A549 treated with GW870086 at 1 μM for 4 hours (cell line): Measurements from ENCODE around the gene PSMD1. TPM values are rescaled to one million over a fixed set of nuclear protein-coding genes. Genes with fewer than 3 reads are reported as not detected.

Experiments
- total RNA-seq: library from RNA; stranded (reverse); fragments of 200-300 nt; extraction: Qiagen RNA extraction; gene quantifications from 5 replicates; pipeline ENCODE4 v1.2.3, GENCODE V29; 2022; ENCODE audit warnings: low read depth

PSMD1 gene
- 108 to 122 TPM (median 110 TPM) in 5 replicates for total RNA-seq

GRCh38 chr2:231056453-231057416, at the start of gene PSMD1:
PSMD1 (plus strand) TSS chr2:231056867; CDS start chr2:231057026, 159 bp downstream.

DNA sequence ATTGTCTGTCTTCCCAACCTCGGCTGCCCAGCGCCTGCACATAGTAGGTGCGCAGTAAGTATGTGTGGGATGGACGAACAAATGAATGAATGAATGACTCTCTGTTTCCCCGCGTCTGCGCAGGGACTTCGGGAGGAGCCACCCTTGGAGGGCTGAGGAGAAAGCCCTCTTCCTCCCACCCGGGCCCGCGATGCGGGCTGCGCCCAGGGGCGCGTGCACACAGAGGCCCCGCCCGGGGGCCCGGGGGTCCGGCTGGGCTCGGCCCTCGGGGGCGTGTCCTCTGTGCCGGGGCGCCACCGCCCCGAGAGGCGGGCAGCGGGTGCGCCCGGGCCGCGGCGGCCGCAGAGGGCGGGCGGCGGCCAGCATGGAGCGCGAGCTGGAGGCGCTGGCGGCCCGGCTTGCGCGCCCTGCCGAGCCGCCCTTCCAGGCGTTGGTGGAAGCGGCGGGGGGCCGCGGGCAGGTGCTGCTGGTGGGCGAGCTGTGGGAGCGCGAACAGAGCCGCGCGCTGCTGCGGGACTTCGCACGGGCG, 19.4 kb upstream of the PSMD1 start, which contains the start of gene C2orf72:
C2orf72 (plus strand) TSS at position 322 of the 529 bp plus-strand sequence; CDS start at position 365, 43 bp downstream.

DNA sequence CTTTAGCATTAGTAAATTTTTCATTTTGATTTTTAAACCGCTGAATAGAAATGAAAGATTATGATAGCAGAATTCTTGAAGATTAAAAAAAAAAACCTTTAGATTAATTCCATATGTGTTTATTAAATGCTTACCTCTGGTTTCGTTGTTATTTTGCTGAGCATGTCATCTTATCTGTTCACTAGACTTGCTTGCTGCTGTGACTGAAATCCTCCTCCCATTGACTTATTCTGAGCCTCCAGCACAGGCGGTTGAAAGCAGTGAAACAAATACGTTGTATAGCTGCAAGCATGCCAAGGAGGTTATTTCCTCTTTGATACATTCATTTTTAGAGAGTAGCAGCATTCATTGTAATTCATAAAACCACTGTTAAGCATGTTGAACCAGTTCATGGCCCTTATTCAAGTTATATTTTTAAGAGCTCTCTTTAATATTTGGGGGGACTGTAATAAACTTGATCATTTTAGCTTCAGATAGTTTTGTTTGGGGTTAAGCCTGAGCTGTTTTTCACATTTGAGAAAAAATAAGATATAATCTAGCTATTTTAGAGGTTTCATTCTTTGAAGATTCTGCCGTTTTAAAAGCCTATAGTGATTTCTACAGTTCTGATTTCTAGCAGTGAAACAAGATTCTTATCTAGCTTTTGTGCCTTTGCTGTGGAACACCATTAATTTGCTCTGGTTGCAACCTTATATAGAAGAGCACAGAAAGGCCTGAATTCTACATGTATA, 68.3 kb downstream of the PSMD1 start, which contains the start of gene HTR2B:
HTR2B (minus strand) TSS at position 205 of the 731 bp plus-strand sequence. CDS start 1,278 bp downstream, outside the sequence.

GRCh38 chr2:231198291-231199173, 141.9 kb downstream of the PSMD1 start, which contains the start of gene ARMC9:
ARMC9 (plus strand) TSS chr2:231198631; CDS start chr2:231206239, 7,608 bp downstream.

Other genes with a start within 250 kb of the PSMD1 start
- 67.8 to 81.9 TPM (median 79.8 TPM) in 5 replicates for gene ITM2C, start 191.9 kb upstream of the PSMD1 start, total RNA-seq
- gene GPR55, start 131.6 kb upstream of the PSMD1 start, total RNA-seq: not detected in 5 replicates
- not detected in 5 replicates for gene SPATA3, start 60.7 kb upstream of the PSMD1 start, total RNA-seq
- gene C2orf72, start 19.3 kb upstream of the PSMD1 start, total RNA-seq: 5.2 to 8.3 TPM (median 7.4 TPM) in 5 replicates
- gene HTR2B, start 68.2 kb downstream of the PSMD1 start, total RNA-seq: 0.06 TPM in 1 of 5 replicates, not detected in the others
- 13.0 to 16.2 TPM (median 14.1 TPM) in 5 replicates for gene ARMC9, start 141.8 kb downstream of the PSMD1 start, total RNA-seq